ENCODE results near the gene HSFX3. TPM values are rescaled to one million over a fixed set of nuclear protein-coding genes. Genes with fewer than 3 reads are reported as not detected.

The HSFX3 gene
- total and polyA plus RNA-seq, 12 donors: 0.12 to 0.31 (median 0.21) TPM; not detected in 9

DNA sequence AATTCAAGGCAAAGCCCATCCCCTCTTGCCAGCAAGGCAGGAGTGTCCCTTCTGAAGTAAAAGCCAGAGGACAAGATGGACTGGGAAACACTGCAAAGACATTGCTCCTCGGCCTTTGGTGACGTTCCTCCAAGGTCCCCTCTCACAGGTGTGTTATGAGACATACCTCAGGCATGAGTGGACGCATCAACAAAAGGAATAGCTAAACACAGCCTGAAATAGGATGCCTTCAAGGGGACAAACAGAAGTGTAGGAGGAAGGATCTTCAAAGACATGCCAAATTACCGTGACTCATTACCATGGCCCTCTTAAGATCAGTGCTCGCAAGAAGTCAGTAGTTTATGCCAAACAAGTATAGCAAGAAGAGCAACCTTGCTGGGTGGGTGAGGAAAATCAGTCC is 38.6 kb downstream of the HSFX3 start:
- H3K9me3 ChIP-seq: no peaks in the 10 kb centered on the region
- peaks cover 0 to 14% (median 0%) of the 10 kb centered on the region in 7 donors for H3K27me3 ChIP-seq
- no peaks in the 10 kb centered on the region for H3K36me3 ChIP-seq
- ATAC-seq (no peak), DNase-seq (no peak)
- H3K4me3 ChIP-seq: no peak overlapping the region
- TF ChIP-seq, protein P1, sequence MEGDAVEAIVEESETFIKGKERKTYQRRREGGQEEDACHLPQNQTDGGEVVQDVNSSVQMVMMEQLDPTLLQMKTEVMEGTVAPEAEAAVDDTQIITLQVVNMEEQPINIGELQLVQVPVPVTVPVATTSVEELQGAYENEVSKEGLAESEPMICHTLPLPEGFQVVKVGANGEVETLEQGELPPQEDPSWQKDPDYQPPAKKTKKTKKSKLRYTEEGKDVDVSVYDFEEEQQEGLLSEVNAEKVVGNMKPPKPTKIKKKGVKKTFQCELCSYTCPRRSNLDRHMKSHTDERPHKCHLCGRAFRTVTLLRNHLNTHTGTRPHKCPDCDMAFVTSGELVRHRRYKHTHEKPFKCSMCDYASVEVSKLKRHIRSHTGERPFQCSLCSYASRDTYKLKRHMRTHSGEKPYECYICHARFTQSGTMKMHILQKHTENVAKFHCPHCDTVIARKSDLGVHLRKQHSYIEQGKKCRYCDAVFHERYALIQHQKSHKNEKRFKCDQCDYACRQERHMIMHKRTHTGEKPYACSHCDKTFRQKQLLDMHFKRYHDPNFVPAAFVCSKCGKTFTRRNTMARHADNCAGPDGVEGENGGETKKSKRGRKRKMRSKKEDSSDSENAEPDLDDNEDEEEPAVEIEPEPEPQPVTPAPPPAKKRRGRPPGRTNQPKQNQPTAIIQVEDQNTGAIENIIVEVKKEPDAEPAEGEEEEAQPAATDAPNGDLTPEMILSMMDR (IDR thresholded peaks at IDR 0.05): no peak
- peaks cover 0 to 18% (median 0%) of the 10 kb centered on the region in 9 donors for H3K4me1 ChIP-seq
- no peak overlapping the region for H3K27ac ChIP-seq
- intact Hi-C loops (cut with DNase I): no loop called here
- WGBS, 2 donors: 86 to 97% methylated on average over 5 of the region's 5 CpGs

DNA sequence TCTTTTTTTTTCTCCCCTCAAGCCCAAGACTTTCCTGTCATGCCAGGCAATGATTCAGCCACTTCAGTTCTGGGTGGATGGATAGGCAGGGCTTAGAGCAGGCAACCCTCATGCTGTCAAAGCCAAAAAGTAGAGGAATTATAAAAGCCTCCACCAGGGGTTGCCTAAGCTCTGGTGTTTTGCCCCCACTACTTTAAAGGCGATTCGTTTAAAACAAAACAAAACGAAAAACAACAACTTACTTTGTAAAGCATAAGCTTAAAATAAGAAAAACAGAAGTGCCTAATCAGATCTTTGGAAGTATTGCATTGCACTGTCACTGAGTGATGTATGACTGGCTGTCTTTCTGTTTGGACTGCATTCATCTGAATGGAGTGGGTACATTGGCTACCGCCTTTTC is 39.3 kb downstream of the HSFX3 start:
- Histone ChIP-seq H3K4me1 (peaks cover 0 to 22% (median 4%) of the 10 kb centered on the region in 9 donors), H3K27me3 (peaks cover 0 to 14% (median 0%) of the 10 kb centered on the region in 7 donors), H3K9me3 (no peaks in the 10 kb centered on the region), H3K27ac (no peak overlapping the region), H3K4me3 (no peak overlapping the region), H3K36me3 (no peaks in the 10 kb centered on the region)
- 41% methylated on average over 4 of the region's 4 CpGs for WGBS, 2 donors
- no peak for ATAC-seq
- TF ChIP-seq, protein P1 (IDR thresholded peaks at IDR 0.05): peak in 1 of 9 donors; percentile 18
- intact Hi-C loops (cut with DNase I): no loop called here
- no peak for DNase-seq

DNA sequence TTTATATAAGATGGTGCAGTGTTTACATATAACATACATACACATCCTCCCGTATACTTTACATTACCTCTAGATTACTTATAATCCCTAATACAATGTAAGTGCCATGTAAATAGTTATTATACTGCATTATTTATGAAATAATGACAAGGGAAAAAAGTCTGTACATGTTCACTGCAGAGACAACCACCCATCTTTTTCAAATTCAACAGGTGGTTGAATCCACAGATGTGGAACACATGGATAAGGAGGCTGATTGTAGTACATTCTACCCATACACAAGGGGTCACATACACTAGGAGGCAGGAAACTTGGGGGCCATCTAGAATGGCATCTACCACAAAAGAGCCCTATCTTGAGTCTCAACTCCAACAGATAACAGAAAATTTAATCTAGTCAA is 41.3 kb downstream of the HSFX3 start:
- intact Hi-C loops (cut with DNase I): no loop called here
- DNase-seq: no peak
- TF ChIP-seq, protein P1 (IDR thresholded peaks at IDR 0.05): no peak
- no peaks in the 10 kb centered on the region for H3K9me3 ChIP-seq
- peaks cover 0 to 18% (median 5%) of the 10 kb centered on the region in 9 donors for H3K4me1 ChIP-seq
- H3K27me3 ChIP-seq: peaks cover 0 to 14% (median 0%) of the 10 kb centered on the region in 7 donors
- H3K27ac ChIP-seq: no peak overlapping the region
- H3K36me3 ChIP-seq: no peaks in the 10 kb centered on the region
- ATAC-seq: no peak
- H3K4me3 ChIP-seq: no peak overlapping the region
- 77 to 100% methylated on average over 1 of the region's 1 CpG for WGBS, 2 donors

DNA sequence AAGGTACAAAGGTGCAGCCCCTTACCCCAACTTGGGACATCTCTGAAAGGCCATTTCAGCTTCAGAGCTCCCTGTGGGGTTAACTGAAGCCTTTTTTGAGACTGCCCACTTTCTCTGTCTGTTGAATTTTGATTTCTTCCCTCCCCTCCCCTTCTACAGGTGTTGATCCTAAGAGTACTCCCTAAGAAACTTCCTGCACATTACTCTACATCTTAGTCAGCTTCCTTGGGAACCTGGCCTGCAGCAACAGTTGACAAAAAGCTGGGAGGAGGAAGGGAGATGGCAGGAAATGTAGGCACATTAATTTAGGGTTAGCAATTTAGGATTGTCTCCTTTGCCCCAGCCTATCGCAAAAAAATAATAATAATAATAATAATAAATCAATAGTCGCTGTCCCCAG is 43.4 kb downstream of the HSFX3 start:
- H3K4me3 ChIP-seq: no peak overlapping the region
- ATAC-seq: no peak
- WGBS, 2 donors: 89 to 97% methylated on average over 2 of the region's 2 CpGs
- peaks cover 0 to 14% (median 0%) of the 10 kb centered on the region in 7 donors for H3K27me3 ChIP-seq
- H3K27ac ChIP-seq: no peak overlapping the region
- peaks cover 0 to 30% (median 5%) of the 10 kb centered on the region in 9 donors for H3K4me1 ChIP-seq
- H3K9me3 ChIP-seq: no peaks in the 10 kb centered on the region
- H3K36me3 ChIP-seq: peaks cover 0 to 16% (median 5%) of the 10 kb centered on the region in 9 donors
- no peak for DNase-seq
- intact Hi-C loops (cut with DNase I): no loop called here
- TF ChIP-seq, protein P1 (IDR thresholded peaks at IDR 0.05): no peak

Data from heart right ventricle (tissue), 16 donors.